ENCODE results near the gene ANTXR1.

The ANTXR1 gene

DNA sequence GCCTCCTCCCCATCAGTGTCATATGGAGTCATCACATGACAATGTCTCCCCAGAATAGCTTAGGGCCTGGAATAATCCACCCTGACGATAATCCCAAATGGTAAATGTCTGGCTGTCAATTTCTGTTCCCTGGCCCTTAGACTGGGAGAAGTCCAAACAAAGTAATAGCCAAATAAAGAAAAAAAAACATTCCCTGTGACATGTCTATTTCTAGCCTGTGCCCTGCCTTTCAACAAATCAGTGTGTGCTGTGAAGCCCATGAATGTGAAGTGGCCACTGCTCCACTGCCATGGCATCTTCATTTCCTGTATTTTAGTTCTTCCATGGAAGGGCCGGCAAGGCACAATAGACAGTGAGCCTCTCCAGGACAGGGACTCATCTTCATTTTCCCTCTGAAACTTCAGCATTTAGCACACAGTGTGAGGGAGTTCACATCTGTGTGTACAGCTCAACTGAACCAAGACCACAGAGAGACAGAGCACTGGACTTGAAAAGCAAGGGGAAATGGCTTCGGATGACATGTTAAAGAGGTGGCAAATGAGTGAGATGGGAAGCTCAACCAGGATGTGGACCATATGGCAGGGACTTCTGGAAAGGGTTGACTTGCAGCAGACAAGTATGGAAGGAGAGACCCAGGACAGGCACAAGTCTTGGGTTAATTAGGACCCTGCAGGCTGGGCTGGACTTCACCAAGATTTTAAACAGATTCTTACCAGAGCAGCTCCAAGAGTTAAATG is 140.0 kb downstream of the ANTXR1 start:
- no peak overlapping the region for H3K4me3 ChIP-seq (ENCODE audit: low read length)
- TF ChIP-seq, protein P1, sequence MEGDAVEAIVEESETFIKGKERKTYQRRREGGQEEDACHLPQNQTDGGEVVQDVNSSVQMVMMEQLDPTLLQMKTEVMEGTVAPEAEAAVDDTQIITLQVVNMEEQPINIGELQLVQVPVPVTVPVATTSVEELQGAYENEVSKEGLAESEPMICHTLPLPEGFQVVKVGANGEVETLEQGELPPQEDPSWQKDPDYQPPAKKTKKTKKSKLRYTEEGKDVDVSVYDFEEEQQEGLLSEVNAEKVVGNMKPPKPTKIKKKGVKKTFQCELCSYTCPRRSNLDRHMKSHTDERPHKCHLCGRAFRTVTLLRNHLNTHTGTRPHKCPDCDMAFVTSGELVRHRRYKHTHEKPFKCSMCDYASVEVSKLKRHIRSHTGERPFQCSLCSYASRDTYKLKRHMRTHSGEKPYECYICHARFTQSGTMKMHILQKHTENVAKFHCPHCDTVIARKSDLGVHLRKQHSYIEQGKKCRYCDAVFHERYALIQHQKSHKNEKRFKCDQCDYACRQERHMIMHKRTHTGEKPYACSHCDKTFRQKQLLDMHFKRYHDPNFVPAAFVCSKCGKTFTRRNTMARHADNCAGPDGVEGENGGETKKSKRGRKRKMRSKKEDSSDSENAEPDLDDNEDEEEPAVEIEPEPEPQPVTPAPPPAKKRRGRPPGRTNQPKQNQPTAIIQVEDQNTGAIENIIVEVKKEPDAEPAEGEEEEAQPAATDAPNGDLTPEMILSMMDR (IDR thresholded peaks at IDR 0.05; ENCODE audit: insufficient read depth, low read depth, low read length, missing control alignments): no peak
- DNase-seq (ENCODE audit: low read depth): no peak

DNA sequence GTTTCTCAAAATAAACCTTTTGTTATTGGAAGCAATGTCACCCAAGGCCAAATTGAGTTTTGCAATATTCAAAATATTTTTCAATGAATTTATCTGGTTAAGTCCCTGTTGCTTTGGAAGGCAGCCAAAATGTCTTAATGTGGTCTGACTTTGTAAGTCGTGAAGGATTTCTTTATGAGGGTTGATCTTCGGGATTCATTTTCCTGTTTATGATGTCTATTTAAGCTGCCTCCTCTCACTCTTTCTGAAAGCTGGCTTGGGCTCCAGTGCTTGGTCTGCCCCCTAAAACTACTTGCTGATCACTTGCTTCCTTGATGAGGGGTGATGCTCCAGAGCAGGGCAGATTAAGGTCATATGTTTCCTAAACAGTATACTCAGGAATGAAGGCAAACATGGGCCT is 141.1 kb downstream of the ANTXR1 start:
- DNase-seq (ENCODE audit: low read depth): no peak
- H3K4me3 ChIP-seq (ENCODE audit: low read length): no peak overlapping the region
- TF ChIP-seq, protein P1 (IDR thresholded peaks at IDR 0.05; ENCODE audit: insufficient read depth, low read depth, low read length, missing control alignments): no peak

DNA sequence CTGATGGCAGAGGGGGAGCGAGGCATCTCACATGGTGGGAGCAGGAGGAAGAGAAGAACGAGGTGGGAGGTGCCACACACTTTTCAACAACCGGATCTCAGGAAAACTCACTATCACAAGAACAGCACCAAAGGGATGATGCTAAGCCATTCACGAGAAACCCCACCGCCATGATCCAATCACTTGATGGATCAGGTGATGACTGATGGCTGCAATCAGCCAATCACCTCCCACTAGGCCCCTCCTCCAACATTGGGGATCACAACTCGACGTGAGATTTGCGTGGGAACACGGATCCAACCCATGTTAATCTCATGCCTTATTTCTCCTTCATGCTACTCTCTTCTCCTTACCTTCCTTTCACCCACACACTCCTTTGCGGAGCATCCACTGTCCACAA is 143.6 kb downstream of the ANTXR1 start:
- no peak overlapping the region for H3K4me3 ChIP-seq (ENCODE audit: low read length)
- TF ChIP-seq, protein P1 (IDR thresholded peaks at IDR 0.05; ENCODE audit: insufficient read depth, low read depth, low read length, missing control alignments): no peak
- no peak for DNase-seq (ENCODE audit: low read depth)

DNA sequence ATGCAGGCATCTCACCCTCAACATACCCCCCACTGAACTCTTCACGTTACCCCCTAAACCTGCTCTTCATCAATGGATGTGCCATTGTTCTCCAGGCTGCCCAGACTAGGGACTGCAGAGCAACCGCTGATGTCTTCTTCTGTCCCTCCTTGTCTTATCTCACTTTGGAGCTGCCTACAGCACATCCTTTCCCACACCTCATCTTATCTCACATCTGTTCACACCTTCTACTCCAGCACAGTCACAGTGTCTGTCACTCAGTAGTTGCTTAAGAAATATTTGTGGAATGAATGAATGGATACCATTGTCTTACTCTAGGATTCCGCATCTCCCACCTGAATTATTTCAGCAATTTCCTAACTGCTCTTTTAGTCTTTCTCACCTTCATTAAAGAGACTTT is 144.5 kb downstream of the ANTXR1 start:
- no peak overlapping the region for H3K4me3 ChIP-seq (ENCODE audit: low read length)
- TF ChIP-seq, protein P1 (IDR thresholded peaks at IDR 0.05; ENCODE audit: insufficient read depth, low read depth, low read length, missing control alignments): no peak
- no peak for DNase-seq (ENCODE audit: low read depth)

DNA sequence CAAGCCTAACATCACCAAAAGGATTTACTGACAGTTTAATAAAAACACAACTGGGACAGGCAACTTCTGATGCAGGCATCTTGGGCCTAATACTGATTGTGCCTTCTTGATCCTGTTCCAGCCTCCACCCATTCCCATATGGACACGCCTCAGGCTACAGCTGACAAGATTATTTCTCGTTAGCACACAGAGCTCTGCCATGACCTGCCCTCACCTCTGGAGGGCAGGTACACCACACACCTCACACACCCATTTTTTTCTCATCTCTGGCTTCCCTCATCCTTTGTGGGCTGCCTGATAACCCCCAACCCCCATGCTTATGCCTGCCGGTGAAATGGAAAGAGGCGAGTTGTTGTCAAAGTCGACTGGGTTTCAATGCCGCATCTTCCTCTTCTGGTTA is 147.0 kb downstream of the ANTXR1 start:
- no peak overlapping the region for H3K4me3 ChIP-seq (ENCODE audit: low read length)
- peak; percentile 69 for DNase-seq (ENCODE audit: low read depth)
- TF ChIP-seq, protein P1 (IDR thresholded peaks at IDR 0.05; ENCODE audit: insufficient read depth, low read depth, low read length, missing control alignments): peak; percentile 46

DNA sequence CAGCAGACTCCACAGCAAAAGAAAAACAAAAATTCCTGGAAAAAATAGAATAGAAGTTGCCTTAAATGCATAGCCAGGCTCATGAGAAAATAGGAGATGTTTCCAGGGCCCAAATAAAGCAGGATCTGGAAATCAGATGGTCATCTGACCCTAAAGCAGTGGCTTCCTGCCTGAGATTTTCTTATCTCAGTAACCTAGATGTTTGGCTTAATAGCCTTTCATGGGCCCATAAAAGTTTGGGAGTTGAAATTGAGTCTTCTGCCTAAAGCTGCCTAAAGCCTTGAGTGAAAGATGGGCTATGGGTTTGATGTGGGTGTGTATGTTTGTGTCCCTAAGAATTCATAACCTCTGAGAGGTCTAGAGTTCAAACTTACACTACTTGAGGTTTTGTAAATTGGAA is 149.1 kb downstream of the ANTXR1 start:
- no peak overlapping the region for H3K4me3 ChIP-seq (ENCODE audit: low read length)
- DNase-seq (ENCODE audit: low read depth): no peak
- TF ChIP-seq, protein P1 (IDR thresholded peaks at IDR 0.05; ENCODE audit: insufficient read depth, low read depth, low read length, missing control alignments): no peak

DNA sequence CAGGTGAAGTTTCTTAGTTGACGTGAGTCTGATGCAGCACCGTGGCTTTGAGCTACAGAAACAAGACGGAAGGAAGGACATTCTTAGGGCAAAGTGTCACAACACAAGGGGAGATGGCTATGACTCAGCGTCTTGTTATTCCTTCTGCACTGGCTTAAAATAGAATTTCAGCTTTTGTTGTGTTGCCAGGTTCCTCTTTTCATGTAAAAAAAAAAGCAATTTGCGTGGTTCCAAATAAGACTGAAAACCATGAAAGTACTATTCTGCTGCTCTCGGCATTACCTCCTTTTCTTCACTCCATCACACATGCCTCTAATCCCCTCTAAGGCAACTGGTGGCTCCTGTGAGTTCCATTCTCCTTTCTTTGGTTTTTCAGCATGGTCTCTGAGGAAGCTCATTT is 150.1 kb downstream of the ANTXR1 start:
- H3K4me3 ChIP-seq (ENCODE audit: low read length): no peak overlapping the region
- peak; percentile 78 for DNase-seq (ENCODE audit: low read depth)
- TF ChIP-seq, protein P1 (IDR thresholded peaks at IDR 0.05; ENCODE audit: insufficient read depth, low read depth, low read length, missing control alignments): no peak

All from epithelial cell of esophagus (primary cell).